HepG2 (cell line): ENCODE data around the gene CADM3.

Experiments used
- BCL3 ChIP-seq: sonication (generic); formaldehyde crosslinking; IDR thresholded peaks from 2 replicates; pipeline ENCODE4 v1.5.1; 2020; ENCODE audit warnings: mild to moderate bottlenecking, missing genetic modification reagents, moderate library complexity
- CAMTA2 ChIP-seq: sonication (generic); formaldehyde crosslinking; IDR thresholded peaks from 2 replicates; pipeline ENCODE4 v1.4.0; 2020; ENCODE audit warnings: mild to moderate bottlenecking, missing genetic modification reagents, borderline replicate concordance
- IKZF1 ChIP-seq: fragments of 450-650 bp; IDR thresholded peaks from 2 replicates; pipeline ENCODE4 v1.7.1; 2016
- TCF12 ChIP-seq, 2 experiments: fragments of 450-650 bp in 1 of 2; sonication (generic) in 1 of 2; formaldehyde crosslinking in 1 of 2; IDR thresholded peaks; 2 replicates each; pipeline versions ENCODE4 v1.6.1 to v1.8.0; 2017 to 2022; ENCODE audit warnings: antibody characterized with exemption in 1 of 2, mild to moderate bottlenecking in 1 of 2, missing genetic modification reagents in 1 of 2, moderate library complexity in 1 of 2
- TEAD3 ChIP-seq: optimal IDR thresholded peaks from 2 replicates; pipeline ENCODE3; 2016; ENCODE audit warnings: borderline replicate concordance

- TF ChIP-seq TCF12 (IDR thresholded peaks at IDR 0.05) (no peak), TCF12 (CRISPR knock-in tag; IDR thresholded peaks at IDR 0.05) (no peak), IKZF1 (no peak), BCL3 (no peak), CAMTA2 (CRISPR knock-in tag) (no peak), TEAD3 (no peak)
Measured at GRCh38 chr1:159214149-159214760, 42.8 kb downstream of the CADM3 start.
